Epithelial cell of esophagus (primary cell): ENCODE results near the gene CAB39L.

Experiments
- DNase-seq: peaks from one replicate; pipeline ENCODE4 v3.0.0; 2010; ENCODE audit warnings: low read depth
- H3K4me3 ChIP-seq: 2 replicates; pipeline ENCODE4 v1.5.1; 2011; ENCODE audit warnings: mild to moderate bottlenecking, low read length, control low read depth
- TF ChIP-seq, protein P1 (sequence below): IDR thresholded peaks from 2 replicates; pipeline ENCODE4 v1.5.1; 2011; ENCODE audit warnings: low read depth, mild to moderate bottlenecking, low read length, control low read depth, inconsistent platforms; ENCODE audit not compliant: insufficient read depth; ENCODE audit errors: missing control alignments

Gene CAB39L

DNA sequence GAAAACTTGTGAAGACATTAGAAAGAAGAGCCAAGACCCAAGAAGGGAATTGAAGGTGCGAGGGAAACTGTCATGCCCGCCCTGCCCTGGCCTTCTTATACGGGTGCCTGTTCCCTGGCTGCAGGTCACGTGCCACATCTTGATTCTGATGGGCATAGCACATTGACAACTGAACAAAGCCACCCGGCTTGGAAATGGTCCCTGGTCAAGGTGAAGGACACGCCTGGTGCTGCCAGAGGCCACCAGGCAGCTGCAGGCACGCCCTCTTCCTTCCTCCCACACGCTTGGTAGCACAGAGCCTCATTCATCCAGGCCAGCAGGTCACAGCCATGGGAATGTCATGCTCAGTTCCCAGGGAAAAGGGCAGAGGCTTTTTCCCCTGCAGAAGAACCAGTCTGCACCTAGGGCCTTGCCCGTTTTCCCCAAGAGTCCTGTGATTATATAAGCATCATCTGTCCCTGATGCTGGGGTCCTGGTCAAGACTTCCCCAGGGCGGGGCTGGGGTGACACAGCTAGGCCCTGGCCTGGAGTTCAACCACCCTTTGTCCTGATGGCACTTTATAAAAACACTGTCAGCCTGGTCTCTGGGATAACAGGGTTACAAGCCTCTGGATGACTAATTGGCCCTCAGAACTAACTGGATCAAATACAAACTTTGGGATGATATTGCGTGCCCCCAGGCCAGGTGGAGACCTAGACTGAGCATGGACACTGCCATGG, 140.2 kb downstream of the CAB39L start:
- TF ChIP-seq, protein P1, sequence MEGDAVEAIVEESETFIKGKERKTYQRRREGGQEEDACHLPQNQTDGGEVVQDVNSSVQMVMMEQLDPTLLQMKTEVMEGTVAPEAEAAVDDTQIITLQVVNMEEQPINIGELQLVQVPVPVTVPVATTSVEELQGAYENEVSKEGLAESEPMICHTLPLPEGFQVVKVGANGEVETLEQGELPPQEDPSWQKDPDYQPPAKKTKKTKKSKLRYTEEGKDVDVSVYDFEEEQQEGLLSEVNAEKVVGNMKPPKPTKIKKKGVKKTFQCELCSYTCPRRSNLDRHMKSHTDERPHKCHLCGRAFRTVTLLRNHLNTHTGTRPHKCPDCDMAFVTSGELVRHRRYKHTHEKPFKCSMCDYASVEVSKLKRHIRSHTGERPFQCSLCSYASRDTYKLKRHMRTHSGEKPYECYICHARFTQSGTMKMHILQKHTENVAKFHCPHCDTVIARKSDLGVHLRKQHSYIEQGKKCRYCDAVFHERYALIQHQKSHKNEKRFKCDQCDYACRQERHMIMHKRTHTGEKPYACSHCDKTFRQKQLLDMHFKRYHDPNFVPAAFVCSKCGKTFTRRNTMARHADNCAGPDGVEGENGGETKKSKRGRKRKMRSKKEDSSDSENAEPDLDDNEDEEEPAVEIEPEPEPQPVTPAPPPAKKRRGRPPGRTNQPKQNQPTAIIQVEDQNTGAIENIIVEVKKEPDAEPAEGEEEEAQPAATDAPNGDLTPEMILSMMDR: no peak
- no peak overlapping the region for H3K4me3 ChIP-seq
- DNase-seq: no peak

- DNase-seq: no peak
- no peak overlapping the region for H3K4me3 ChIP-seq
- TF ChIP-seq, protein P1: no peak
These were observed 141.0 kb downstream of the CAB39L start for GRCh38 chr13:49302817-49303216.

GRCh38 chr13:49302222-49302621, 141.6 kb downstream of the CAB39L start:
- DNase-seq: no peak
- H3K4me3 ChIP-seq: no peak overlapping the region
- TF ChIP-seq, protein P1: no peak

GRCh38 chr13:49300739-49301589, 142.9 kb downstream of the CAB39L start:
- peak; percentile 71 for DNase-seq
- no peak overlapping the region for H3K4me3 ChIP-seq
- TF ChIP-seq, protein P1: peak; percentile 90

DNA sequence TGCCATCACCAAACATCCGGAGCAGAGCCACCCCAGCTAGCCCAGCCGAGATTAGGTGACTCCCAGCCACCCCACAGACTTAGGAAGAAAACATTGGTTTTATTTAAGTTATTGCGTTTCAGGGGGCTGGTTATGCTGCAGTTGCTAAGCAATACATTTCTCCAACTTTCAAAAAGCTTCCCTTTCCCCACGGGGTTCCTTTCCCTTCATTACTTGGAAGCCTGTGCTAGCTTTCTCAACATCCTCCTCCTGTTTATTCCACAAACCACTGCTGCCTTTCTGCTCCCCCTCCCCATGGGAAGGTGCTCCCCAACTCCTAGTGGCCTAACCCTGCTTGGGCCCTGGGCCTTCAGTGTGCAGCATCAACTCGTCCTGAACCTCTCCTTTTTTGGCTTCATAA, 143.6 kb downstream of the CAB39L start:
- TF ChIP-seq, protein P1: no peak
- no peak overlapping the region for H3K4me3 ChIP-seq
- DNase-seq: no peak

DNA sequence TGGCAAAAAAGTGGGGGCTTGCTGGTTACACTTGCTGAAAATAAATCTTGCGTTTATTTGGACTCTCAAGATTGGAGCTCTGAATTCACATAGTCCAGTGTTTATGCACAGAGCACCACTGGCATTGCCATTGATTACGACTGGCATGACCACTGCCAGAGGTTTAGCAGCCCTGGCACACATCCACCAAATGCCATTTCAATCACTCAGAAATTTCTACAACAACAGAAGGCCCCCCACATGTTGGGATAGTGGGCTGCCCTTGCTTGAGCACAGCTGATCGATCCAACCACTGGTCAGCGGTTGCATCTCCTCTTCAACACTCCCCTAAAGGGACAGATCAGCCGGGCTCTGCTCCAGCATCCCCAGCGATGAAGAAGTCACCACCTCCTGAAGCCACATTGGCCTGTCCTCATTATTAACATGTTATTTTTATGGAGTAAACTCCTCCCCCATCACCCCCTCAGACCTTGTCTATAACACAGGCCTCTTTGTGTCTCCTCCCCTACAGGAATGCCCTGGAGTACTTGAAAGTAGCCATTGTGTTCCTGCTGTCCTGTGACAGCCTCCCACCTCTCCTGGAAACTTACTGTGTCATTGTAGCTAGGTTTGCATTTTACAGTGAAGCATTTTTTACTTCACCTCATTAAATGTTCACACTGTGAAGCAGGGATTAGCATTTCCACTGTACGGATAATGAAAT, 144.8 kb downstream of the CAB39L start:
- DNase-seq: no peak
- TF ChIP-seq, protein P1: no peak
- H3K4me3 ChIP-seq: no peak overlapping the region
